Ecto neural progenitor cell (in vitro differentiated cells): ENCODE measurements around the gene PTX4.

ENCODE experiments used
- DNase-seq: peaks from one replicate; pipeline ENCODE4 v3.0.0-alpha.2; 2018; ENCODE audit warnings: low spot score

Gene PTX4

GRCh38 chr16:1500465-1501150 lies 11.9 kb upstream of the PTX4 start:
- no peak for DNase-seq

- DNase-seq: no peak
Measured at GRCh38 chr16:1499756-1500464, 11.2 kb upstream of the PTX4 start.

- no peak for DNase-seq
Measured at GRCh38 chr16:1498899-1499676, 10.3 kb upstream of the PTX4 start.

- no peak for DNase-seq
Measured at GRCh38 chr16:1497014-1497598, 8.4 kb upstream of the PTX4 start.

- no peak for DNase-seq
Measured at GRCh38 chr16:1496464-1496863, 7.7 kb upstream of the PTX4 start.

GRCh38 chr16:1495889-1496262 lies 7.1 kb upstream of the PTX4 start:
- no peak for DNase-seq

- no peak for DNase-seq
Measured at GRCh38 chr16:1495211-1495888, 6.6 kb upstream of the PTX4 start.

GRCh38 chr16:1494711-1495110 lies 6.0 kb upstream of the PTX4 start:
- DNase-seq: no peak

GRCh38 chr16:1494129-1494640 lies 5.4 kb upstream of the PTX4 start:
- no peak for DNase-seq

GRCh38 chr16:1493746-1494094 lies 5.0 kb upstream of the PTX4 start:
- no peak for DNase-seq

GRCh38 chr16:1492923-1493745 lies 4.4 kb upstream of the PTX4 start, which contains the start of gene TELO2:
TELO2 (plus strand) TSS chr16:1493360; CDS start chr16:1494282, 922 bp downstream.
- DNase-seq: peak; percentile 94

GRCh38 chr16:1492082-1492922 lies 3.6 kb upstream of the PTX4 start:
- no peak for DNase-seq

GRCh38 chr16:1491327-1491726 lies 2.6 kb upstream of the PTX4 start:
- DNase-seq: no peak

- no peak for DNase-seq
Measured at GRCh38 chr16:1489077-1489476, 333 bp upstream of the PTX4 start.

GRCh38 chr16:1488054-1488601 lies 616 bp downstream of the PTX4 start:
- no peak for DNase-seq

- no peak for DNase-seq
Measured at GRCh38 chr16:1487395-1488053, 1.2 kb downstream of the PTX4 start.

GRCh38 chr16:1486551-1487390 lies 2.0 kb downstream of the PTX4 start:
- DNase-seq: no peak

GRCh38 chr16:1485847-1486496 lies 2.8 kb downstream of the PTX4 start:
- DNase-seq: no peak
